Ramos (cell line): ENCODE results near the gene KRT6C.

Source experiments
- in situ Hi-C: fragments of 300-500 bp; cut with MboI; formaldehyde crosslinking; loops from one replicate; pipeline ENCODE4 v1.14.3; 2022; ENCODE audit warnings: low sequenced_read_pairs; ENCODE audit not compliant: unreplicated experiment

The KRT6C gene

GRCh38 chr12:52473768-52474167, at the start of gene KRT6C:
KRT6C (minus strand) TSS chr12:52473805; CDS start chr12:52473737, 68 bp downstream.
- in situ Hi-C loops, result no loop called here

- in situ Hi-C loops, result no loop called here
Observed at GRCh38 chr12:52522346-52523011, 48.9 kb upstream of the KRT6C start.

- in situ Hi-C loops, result no loop called here
Observed at GRCh38 chr12:52521568-52522266, 48.1 kb upstream of the KRT6C start.

- in situ Hi-C loops, result no loop called here
Observed at GRCh38 chr12:52521175-52521567, 47.6 kb upstream of the KRT6C start.

- in situ Hi-C loops, result no loop called here
Observed at GRCh38 chr12:52519826-52520662, 46.4 kb upstream of the KRT6C start, which contains the start of gene KRT5. KRT5 (minus strand) TSS chr12:52520394; CDS start chr12:52520296, 98 bp downstream.

- in situ Hi-C loops, result no loop called here
Observed at GRCh38 chr12:52519387-52519703, 45.7 kb upstream of the KRT6C start.

GRCh38 chr12:52518574-52519386, 45.2 kb upstream of the KRT6C start:
- in situ Hi-C loops, result no loop called here

- in situ Hi-C loops, result no loop called here
Observed at GRCh38 chr12:52517888-52518287, 44.3 kb upstream of the KRT6C start.

GRCh38 chr12:52517005-52517835, 43.6 kb upstream of the KRT6C start:
- in situ Hi-C loops, result no loop called here

GRCh38 chr12:52515927-52516831, 42.6 kb upstream of the KRT6C start:
- in situ Hi-C loops, result no loop called here

- in situ Hi-C loops, result no loop called here
Observed at GRCh38 chr12:52515319-52515646, 41.7 kb upstream of the KRT6C start.

GRCh38 chr12:52514471-52515318, 41.1 kb upstream of the KRT6C start:
- in situ Hi-C loops, result no loop called here

GRCh38 chr12:52513736-52514135, 40.1 kb upstream of the KRT6C start:
- in situ Hi-C loops, result no loop called here

- in situ Hi-C loops, result no loop called here
Observed at GRCh38 chr12:52508211-52508610, 34.6 kb upstream of the KRT6C start.

GRCh38 chr12:52506858-52507715, 33.5 kb upstream of the KRT6C start:
- in situ Hi-C loops, result no loop called here

- in situ Hi-C loops, result no loop called here
Observed at GRCh38 chr12:52502877-52503276, 29.3 kb upstream of the KRT6C start.

GRCh38 chr12:52501490-52501889, 27.9 kb upstream of the KRT6C start:
- in situ Hi-C loops, result no loop called here
